ENCODE measurements around the gene MSGN1.

DNA sequence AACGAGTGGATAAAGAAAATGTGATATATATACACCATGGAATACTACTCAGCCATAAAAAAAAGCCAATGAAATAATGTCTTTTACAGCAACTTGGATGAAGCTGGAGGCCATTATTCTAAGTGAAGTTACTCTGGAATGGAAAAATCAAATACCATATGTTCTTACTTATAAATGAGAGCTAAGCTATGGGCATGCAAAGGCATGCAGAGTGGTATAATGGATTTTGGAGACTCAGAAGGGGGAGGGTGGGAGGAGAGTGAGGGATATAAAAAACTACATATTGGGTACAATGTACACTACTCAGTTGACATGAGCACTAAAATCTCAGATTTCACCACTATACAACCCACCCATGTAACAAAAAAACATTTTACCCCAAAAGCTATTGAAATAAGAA lies 1.7 kb upstream of the MSGN1 start:
- no peak for TF ChIP-seq POLR2A (IDR thresholded peaks at IDR 0.05)
- TF ChIP-seq, protein P1, sequence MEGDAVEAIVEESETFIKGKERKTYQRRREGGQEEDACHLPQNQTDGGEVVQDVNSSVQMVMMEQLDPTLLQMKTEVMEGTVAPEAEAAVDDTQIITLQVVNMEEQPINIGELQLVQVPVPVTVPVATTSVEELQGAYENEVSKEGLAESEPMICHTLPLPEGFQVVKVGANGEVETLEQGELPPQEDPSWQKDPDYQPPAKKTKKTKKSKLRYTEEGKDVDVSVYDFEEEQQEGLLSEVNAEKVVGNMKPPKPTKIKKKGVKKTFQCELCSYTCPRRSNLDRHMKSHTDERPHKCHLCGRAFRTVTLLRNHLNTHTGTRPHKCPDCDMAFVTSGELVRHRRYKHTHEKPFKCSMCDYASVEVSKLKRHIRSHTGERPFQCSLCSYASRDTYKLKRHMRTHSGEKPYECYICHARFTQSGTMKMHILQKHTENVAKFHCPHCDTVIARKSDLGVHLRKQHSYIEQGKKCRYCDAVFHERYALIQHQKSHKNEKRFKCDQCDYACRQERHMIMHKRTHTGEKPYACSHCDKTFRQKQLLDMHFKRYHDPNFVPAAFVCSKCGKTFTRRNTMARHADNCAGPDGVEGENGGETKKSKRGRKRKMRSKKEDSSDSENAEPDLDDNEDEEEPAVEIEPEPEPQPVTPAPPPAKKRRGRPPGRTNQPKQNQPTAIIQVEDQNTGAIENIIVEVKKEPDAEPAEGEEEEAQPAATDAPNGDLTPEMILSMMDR (IDR thresholded peaks at IDR 0.05), result no peak
